HUDEP-2 (cell line): Measurements from ENCODE around the gene B3GLCT.

Experiments
- DNase-seq, 76 experiments: peaks; one replicate each; lab custom pipeline; 2025; ENCODE audit not compliant: unreplicated experiment in 76 of 76; lab: John Stamatoyannopoulos, UW

Gene B3GLCT

DNA sequence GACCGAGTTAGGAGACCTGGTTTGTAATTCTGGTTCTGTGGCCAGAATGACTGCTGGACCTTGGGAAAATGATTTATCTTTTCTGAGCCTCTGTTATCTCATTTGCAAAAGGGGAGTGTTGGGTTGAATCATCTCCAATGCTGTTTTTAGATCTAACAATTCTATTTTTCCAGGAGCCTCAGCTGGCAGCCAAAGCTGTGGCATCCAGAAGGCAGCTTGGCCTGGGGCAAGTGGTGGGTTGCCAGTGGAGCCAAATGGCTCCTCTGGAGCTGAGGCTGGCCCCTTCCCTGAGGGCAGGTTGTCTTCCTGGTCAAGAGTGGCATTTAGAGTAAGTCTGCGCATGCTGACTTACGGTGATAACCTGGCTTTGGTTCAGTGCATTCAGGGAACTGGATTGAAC is 21.3 kb downstream of the B3GLCT start:
- DNase-seq = no peak

DNA sequence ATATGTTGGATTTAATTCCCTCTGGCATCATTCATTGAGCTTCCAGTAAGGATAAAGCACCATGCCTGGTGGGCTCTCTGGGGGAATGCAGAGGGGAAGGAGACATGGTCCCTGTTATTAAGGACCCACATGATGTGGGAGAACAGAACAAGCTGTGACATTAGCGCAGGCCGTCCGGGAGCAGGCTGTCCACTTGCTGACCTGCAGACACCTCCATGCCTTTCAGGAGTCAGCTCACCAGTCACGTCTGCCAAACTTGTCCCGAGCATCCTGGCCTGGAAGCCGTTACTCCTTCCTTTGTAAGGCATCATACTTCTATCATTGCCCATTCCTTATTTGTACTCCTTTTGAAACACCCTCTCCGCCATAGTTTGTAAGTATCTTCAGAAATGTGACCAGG is 23.4 kb downstream of the B3GLCT start:
- no peak for DNase-seq

DNA sequence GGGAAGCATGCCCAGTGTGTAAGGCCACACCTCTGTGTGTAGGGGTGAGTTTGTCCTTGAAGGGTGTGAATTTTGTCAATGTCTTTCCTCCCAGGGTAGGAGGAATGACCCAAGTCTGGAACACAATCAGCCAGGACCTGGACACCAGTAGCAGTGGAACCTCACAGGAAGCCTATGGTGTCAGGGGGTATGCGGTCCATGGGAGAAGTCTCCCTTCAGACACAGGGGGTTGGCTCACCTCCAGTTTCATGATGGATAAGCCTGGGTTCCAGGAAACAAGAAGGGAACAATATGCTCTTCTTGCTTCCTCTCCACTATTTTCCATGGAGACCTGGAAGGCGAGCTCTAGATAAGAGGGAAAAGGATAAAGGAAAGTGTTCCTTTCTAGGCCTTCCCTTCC is 23.9 kb downstream of the B3GLCT start:
- no peak for DNase-seq

DNA sequence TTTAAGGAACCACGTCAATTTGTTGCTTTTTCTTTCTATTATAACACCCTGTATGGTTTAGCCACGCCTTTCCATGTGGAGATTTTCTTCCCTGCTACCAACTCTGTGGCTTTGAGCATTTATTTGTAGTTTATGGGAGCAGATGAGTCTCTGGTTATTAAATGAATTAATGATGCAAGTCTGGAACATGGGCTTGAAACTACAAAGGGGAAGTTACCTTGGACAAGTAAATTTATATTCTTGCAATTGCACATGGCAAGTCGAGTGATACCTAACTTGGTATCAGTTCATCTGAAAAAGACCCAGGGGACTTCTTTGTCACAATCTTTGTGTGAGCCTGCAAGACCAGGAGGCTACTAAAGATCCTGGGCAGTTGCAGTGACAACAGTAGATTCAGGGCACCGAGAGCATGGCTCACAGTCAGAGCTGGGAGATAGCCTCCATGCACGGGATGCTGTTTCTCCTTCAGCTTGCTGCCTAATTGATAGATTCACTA is 24.4 kb downstream of the B3GLCT start:
- no peak for DNase-seq

DNA sequence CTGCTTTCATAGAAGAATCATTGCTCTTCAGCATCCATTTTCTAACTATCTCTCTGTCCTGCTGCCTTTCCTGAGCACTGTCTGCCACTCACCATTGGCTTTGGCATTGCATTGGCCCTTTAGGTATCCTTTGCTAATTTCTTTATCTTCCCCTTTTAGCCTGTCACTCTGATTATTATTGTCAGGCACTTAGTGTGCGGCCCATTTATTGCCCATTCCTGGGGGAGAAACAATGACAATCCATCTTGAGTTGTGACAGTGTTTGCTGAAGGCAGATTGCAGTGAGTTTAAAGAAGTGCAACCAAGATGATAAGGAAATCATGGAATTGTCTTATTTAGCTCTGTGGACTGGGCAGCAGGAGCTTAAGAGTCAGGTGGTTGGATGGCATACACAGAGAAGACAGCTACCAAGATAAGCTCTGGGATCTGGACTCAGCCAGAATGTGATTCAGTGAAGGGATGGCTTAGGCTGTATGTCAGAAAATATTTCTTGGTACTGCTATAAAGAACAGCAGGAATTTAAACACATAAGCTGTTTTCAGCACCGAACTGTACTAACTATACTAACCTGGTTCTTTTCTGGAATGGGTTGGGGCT is 25.3 kb downstream of the B3GLCT start:
- DNase-seq = no peak

DNA sequence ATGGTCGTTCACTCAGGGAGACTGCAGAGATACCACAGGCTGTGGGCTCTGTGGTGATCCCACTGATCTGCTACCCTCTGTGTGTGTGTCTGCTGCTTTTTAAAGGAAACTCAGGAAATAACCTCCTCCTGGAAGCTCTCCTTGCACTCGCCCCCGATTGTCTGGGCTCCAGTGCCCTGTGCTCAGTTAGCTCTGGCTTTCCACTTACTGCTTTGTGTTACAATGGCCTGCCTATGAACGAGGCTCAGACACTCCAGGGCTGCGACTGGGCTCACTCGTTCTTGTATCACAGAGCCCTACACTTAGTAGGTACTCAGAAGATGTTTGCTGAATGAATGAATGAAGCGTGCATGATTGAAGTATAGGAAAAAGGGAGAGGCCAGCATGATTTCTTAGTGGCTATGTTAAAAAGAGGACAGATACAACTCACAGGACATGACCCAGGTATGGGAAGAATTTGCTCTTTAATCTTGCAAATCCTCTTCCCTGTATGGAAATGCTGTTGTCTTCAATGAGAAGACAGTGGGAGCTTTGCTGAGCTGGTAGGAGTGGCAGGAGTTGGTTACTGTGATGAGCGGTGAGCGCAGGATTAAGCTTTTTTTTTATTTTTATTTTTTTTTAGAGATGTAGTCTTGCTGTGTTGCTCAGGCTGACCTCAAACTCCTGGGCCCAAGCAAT is 26.4 kb downstream of the B3GLCT start:
- no peak for DNase-seq

DNA sequence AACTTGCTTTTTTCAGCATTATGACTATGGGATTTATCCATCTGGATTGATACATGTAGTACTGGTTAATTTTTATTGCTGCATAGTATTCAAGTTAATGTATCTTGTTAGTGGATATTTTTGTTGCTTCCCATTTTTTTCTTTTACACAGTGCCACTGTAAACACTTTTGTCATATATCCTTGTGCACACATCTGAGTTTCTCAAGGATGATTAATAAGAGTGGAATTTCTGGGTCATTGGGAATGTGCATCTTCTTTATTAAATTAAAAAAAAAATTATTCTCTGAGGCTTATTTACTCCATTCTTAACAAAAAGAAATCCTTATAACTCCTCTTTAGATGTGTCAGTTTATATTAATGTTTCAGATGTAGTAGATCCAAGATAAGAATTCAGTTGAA is 27.3 kb downstream of the B3GLCT start:
- DNase-seq = no peak

DNA sequence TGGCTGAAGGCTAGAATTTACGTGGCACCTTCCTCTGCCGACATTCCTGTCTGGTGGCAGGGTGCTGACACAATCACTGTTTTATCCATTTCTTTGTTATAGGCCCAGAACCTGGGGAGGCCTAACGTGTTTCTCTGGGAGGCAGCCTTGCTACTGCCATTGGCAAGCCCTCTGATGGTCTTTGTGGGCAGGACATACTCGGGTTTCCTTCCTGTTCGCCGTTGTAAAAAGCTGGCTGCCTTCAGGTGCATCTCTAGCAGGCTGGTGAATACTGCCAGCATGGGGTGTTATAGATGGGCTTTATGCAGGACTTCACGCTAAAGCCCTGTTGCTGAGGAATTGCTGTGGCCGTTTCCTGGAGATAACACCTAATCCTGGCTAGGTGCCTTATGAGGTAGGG is 28.1 kb downstream of the B3GLCT start:
- DNase-seq = no peak

DNA sequence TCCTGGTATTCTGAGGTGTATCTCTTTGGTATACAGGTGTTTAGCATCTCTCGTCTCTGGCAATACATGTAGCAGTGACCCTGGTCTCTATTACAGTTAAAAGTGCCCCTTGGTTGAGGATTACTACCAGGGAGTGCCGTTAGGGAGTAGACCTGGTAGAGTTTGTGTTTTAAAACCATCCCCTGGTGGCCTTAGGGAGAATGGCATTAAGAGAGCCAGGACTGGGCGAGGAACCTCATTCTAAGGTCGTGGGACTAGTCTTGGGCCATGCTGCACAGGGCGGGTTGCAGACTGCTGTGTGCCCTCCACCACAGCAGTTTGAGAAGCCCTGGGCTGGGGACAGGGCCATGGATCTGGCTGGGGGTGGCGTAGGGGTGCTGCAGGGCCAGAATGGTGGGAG is 35.0 kb downstream of the B3GLCT start:
- peak in 8 of 76 experiments; percentile 1 to 31 (median 12) for DNase-seq

DNA sequence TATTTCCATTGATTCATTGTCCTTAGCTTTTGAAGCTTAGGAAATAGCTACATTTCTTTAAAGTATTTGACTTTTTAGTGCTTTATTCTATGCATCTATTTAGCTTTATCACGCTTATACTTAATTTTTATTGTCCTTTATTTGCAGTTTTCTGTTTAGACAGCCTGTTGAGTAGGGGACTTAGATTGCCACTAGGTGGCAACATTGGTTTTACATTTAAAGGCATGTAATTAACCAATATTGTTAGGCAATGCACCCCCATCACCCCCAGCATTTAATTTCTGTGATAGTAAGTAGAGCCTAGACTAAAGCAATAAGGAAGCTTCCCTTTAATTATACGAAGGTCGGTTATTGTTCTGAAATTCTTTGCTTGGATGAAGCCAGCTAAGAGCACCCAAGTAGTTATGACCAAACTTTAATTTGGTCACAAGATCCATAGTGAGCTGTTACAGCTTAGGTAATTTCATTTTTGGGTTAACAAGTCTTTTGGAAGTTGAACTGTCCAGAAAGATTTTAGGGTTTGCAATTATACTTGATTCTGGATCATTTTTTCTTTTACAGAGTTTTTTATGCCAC is 36.5 kb downstream of the B3GLCT start:
- DNase-seq = peak in 20 of 76 experiments; percentile 2 to 35 (median 17)

DNA sequence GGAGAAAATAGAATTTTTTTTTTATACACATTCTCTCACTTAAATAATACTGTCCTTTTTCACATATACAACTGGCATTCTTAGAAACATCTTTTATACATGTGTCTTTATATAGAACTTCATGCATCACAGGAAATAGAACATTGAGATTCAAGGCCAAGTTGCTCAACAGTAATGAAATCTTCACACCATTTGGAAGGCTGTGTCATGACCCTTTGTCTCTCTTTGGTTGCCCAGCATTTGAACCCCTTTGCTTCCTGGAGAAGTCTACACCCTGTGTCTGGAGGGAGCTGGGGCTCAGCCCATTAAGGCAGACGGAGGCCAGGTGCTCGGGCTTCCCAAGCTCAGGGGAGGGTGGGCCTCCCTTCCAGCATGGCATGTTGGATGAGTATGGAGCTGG is 41.1 kb downstream of the B3GLCT start:
- DNase-seq = no peak

DNA sequence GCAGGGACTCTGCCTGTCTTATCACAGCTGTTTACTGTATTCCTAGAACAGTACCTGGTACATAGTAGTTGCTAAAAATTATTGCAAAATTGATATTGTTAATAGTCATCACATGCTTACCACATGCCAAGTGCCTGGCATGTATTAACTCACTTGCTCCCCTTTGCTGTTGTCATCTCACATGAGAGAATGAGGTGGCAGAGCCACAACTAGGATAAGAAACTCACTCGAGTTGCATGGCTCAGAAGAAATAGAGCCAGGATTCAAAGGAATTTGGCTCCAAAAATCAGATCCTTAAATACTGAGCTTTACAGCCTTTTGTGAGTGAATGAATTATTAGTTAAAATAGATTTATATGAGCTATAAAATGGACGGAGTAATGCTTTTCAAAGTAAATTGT is 42.6 kb downstream of the B3GLCT start:
- no peak for DNase-seq

DNA sequence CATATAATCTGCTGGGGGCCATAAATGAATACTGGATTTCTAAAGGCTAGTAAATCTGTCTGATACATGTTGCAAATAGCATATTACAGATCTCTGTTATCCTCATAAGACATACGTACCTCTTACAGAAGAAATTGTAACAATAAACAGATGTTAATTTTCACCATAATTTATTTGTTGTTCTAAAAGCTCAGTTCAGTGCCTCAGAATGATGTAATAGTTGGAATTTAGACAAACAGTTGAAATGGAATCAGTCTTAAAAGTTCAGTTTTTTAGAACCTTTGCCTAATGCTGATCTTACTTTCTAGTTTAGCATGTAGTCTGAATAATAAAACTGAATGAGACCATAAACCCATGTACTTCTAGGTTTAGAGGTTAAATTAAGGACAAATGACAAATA is 43.1 kb downstream of the B3GLCT start:
- no peak for DNase-seq

DNA sequence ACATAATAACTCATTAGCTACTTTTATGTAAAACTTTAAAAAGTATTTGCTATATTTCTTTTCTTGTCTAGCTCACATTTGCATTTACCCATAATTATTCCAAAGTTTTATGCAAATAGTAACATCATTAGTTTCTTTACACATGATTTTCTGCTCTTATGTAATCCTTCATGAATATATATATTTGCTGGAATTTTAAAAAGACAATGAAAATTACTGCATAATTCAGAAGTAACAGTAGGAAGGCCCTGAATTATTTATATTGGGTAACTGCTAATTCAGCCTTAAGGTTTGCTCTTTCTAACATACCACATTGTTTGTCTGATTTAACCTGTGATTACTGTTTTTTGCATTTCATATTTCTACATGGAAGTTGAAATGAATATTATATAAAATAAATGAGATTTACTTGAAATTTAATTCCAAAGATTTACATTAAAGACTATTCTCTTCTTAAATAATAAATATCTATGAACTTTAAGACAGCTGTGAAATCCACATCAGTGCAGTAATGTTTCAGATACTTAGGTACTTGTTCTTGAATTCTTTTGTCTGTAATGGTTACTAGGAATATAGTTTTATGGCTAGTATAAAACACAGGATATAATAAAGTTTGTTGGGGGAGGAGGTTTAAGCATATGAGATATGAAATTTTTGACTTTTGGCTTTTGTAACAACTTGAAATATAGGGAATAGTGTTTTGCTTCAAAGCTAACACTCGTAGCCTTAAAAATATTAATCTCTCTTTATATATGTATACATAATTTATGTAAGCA is 46.0 kb downstream of the B3GLCT start:
- no peak for DNase-seq

DNA sequence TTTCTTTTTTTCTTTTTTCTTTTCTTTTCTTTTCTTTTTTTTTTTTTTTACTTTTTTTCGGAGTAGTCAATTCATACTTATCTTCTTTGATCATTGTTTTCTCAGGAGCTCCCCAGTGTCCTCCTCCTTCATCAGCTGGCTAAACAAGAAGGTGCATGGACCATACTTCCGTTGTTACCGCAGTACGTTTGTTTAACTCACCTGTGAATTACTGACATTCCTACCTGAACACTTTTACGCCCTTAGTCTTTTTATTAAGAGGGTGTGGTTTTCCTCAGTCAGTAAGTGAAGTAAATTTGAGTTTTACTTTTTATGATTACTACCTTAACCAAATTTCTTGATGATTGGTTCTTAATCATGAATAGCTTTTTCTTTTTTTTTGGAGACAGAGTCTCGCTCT is 47.1 kb downstream of the B3GLCT start:
- no peak for DNase-seq

DNA sequence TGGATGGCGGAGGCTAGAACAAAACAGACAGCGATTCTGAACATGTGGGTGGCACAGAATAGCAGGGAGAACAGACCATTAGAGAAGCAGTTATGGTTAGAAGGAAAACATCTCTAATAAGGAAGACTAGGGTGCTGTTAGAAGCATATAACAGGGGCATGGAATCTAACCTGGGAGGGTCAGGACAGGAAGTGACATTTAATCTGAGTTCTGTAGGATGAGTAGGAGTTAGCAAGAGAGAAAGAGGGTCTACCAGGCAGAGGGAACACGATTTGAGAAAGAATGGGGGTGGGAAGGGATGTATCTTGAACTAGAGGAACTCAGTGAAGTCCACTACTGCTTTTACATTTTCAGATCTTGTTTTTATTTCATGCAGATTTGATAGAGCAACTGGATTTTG is 48.6 kb downstream of the B3GLCT start:
- DNase-seq = no peak

DNA sequence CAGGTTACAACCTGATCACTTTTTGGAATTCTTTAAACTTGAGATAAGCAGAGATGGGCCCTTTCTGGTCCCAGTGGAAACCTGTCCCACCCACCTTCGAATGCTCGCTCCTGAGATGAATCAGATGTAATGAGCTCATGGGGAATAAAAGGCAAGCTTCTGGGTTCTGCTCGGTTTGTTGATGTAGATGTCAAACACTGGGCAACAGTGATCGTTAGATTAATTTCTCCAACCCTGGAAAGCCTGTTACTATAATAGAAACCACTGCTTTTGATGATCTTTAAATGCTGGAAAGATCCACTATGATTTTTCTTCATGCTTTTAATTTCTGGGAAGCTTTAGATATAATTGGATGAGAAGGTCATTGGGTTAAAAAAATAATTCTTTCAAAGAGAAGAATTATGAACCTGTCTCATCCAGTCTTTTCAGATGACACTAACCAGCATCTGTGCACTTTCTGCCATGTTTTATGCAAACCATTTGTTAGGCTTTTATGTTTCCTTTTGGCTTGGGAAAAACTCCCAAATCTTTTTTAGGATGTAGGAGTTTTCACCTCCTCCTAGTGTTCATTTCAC is 49.3 kb downstream of the B3GLCT start:
- DNase-seq = no peak

DNA sequence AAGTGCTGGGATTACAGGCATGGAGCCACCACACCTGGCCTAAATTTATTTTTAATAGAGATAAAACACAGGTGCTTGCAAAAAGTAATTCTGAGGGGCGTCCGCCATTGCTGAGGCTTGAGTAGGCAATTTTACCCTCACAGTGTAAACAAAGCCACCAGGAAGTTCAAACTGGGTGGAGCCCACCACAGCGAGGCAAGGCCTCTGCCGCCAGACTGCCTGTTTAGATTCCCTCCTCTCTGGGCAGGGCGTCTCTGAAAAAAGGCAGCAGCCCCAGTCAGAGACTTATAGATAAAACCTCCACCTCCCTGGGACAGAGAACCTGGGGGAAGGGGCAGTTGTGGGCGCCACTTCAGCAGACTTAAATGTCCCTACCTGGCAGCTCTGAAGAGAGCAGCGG is 50.7 kb downstream of the B3GLCT start:
- no peak for DNase-seq

DNA sequence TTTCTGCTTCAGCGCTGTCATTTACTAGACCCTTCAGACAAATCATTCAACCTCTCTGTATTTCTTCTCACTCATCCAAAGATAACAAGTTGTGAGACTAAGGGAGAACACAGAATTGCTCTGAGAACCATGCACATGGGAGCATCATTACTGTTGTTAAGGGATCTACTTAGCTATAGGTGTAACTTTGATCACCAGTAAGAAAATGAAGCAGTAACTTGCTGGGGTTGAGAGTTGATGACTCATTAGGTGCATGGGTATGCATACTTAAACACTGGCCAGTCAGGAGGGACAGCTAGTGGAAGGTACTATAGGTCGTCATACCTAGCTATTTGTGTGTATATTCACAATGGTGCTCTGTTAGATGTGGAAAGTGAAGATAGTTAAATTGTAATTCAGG is 61.5 kb downstream of the B3GLCT start:
- no peak for DNase-seq

DNA sequence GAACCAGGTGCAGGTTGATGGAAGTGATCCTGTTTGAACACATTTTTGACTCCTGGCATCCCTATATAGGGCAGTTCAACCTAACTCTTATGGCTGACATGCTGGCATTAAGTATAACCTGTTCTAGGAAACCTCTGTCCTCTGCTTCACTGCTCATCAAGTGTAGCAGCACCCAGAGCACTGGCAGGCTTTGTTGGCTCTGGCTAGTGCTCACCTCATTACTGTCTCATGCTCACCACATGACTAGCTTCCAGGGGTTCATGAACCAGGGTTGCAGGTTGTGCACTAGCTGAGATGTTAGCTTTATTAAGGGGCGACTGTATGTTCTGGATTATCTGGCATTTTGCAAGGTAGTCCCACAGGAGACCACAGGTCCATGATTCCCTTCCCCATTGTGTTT is 63.6 kb downstream of the B3GLCT start:
- DNase-seq = no peak

DNA sequence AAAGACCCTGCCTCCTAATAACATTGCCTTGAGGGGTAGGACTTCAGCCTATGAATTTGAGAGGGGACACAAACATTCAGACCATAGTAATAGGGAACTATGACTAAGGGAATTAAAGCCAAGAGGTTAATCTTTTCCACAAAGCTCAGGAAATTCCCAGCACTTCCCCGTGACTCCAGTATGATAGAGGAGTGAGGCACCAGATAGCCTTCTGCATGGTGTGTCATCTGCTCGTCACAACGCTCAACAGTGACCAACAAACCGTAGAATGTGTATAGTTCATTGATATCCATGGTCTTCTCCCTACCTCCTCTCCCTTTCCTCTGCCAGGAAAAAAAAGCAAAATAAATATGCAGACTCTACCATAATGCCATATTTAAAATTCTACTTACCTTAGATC is 64.4 kb downstream of the B3GLCT start:
- DNase-seq = no peak
